ENCODE data around the gene WWOX. TPM values are rescaled to one million over a fixed set of nuclear protein-coding genes. Genes with fewer than 3 reads are reported as not detected.

WWOX gene
- total and polyA plus RNA-seq, 2 of the 13 experiments (the other 11 are each of a cell fraction or from before 2014, with no cell fraction given), result 9.1 to 37.4 TPM

DNA sequence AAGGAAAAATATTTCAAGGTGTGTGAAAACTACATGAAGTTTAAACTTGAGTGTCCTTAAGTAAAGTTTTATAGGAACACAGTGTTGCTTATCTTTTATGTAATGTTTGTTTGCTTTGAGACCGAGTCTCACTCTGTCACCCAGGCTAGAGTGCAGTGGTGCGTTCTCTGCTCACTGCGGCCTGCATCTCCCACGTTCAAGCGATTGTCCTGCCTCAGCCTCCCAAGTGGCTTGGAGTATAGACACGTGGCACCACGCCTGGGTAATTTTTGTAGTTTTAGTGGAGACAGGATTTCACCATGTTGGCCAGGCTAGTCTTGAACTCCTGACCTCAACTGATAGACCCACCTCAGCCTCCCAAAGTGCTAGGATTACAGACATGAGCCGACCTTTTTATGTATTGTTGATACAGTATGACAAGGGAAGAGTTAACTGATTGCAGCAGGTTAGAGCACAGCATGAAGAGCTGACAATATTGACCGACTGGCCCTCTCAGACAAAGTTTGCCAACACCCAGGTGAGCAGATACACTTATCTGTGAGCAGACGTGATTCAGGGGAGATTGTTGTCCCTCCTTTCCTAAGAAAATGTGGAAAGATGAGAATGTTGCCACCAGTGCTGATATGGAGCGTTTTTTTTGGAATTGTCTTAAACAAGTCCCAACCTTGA, 373.7 kb downstream of the WWOX start (continued):
- no peak for TF ChIP-seq NR2F6 (IDR thresholded peaks at IDR 0.05)
- no peak for TF ChIP-seq NR2F6 (CRISPR knock-in tag; IDR thresholded peaks at IDR 0.05)
- no peak for TF ChIP-seq MEIS2 (CRISPR knock-in tag; IDR thresholded peaks at IDR 0.05)
- TF ChIP-seq BORCS8-MEF2B (CRISPR knock-in tag; IDR thresholded peaks at IDR 0.05), result 0 out of 2 replicates have a peak, but pooled peaks have one; percentile 26
- TF ChIP-seq ZNF160 (CRISPR knock-in tag; IDR thresholded peaks at IDR 0.05), result no peak
- no peak for TF ChIP-seq RXRB (CRISPR knock-in tag; IDR thresholded peaks at IDR 0.05; ENCODE audit: borderline replicate concordance)
- TF ChIP-seq ZNF879 (CRISPR knock-in tag; IDR thresholded peaks at IDR 0.05), result no peak
- TF ChIP-seq, protein P1, sequence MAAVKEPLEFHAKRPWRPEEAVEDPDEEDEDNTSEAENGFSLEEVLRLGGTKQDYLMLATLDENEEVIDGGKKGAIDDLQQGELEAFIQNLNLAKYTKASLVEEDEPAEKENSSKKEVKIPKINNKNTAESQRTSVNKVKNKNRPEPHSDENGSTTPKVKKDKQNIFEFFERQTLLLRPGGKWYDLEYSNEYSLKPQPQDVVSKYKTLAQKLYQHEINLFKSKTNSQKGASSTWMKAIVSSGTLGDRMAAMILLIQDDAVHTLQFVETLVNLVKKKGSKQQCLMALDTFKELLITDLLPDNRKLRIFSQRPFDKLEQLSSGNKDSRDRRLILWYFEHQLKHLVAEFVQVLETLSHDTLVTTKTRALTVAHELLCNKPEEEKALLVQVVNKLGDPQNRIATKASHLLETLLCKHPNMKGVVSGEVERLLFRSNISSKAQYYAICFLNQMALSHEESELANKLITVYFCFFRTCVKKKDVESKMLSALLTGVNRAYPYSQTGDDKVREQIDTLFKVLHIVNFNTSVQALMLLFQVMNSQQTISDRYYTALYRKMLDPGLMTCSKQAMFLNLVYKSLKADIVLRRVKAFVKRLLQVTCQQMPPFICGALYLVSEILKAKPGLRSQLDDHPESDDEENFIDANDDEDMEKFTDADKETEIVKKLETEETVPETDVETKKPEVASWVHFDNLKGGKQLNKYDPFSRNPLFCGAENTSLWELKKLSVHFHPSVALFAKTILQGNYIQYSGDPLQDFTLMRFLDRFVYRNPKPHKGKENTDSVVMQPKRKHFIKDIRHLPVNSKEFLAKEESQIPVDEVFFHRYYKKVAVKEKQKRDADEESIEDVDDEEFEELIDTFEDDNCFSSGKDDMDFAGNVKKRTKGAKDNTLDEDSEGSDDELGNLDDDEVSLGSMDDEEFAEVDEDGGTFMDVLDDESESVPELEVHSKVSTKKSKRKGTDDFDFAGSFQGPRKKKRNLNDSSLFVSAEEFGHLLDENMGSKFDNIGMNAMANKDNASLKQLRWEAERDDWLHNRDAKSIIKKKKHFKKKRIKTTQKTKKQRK (IDR thresholded peaks at IDR 0.05; ENCODE audit: low read length), result no peak
- TF ChIP-seq ZBTB7A (CRISPR knock-in tag; IDR thresholded peaks at IDR 0.05), result no peak
- TF ChIP-seq FOXK1 (CRISPR knock-in tag; IDR thresholded peaks at IDR 0.05; ENCODE audit: borderline replicate concordance, low read depth), result no peak
- TF ChIP-seq NONO (IDR thresholded peaks at IDR 0.05), result no peak
- no peak for TF ChIP-seq NONO (CRISPR knock-in tag; conservative IDR thresholded peaks at IDR 0.05)
- no peak for TF ChIP-seq ZNF138 (CRISPR knock-in tag; IDR thresholded peaks at IDR 0.05; ENCODE audit: low read depth)
- TF ChIP-seq, protein P2, sequence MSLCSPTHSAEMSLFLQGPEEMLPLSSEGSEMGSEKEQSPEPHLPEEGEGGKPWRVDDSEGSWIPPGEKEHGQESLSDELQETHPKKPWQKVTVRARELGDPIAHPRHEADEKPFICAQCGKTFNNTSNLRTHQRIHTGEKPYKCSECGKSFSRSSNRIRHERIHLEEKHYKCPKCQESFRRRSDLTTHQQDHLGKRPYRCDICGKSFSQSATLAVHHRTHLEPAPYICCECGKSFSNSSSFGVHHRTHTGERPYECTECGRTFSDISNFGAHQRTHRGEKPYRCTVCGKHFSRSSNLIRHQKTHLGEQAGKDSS (CRISPR knock-in tag; IDR thresholded peaks at IDR 0.05; ENCODE audit: borderline replicate concordance, low read depth), result no peak
- TF ChIP-seq RFX5 (IDR thresholded peaks at IDR 0.05; ENCODE audit: low read depth, low read length), result no peak
- no peak for TF ChIP-seq ARNTL (CRISPR knock-in tag; IDR thresholded peaks at IDR 0.05)
- TF ChIP-seq ZNF354B (CRISPR knock-in tag; IDR thresholded peaks at IDR 0.05), result no peak
- no peak for TF ChIP-seq SAFB2 (CRISPR knock-in tag; IDR thresholded peaks at IDR 0.05; ENCODE audit: borderline replicate concordance, low read depth)
- TF ChIP-seq HOXA3 (CRISPR knock-in tag; IDR thresholded peaks at IDR 0.05), result 0 out of 2 replicates have a peak, but pooled peaks have one; percentile 22
- TF ChIP-seq ZFP36L2 (CRISPR knock-in tag; IDR thresholded peaks at IDR 0.05), result no peak
- no peak for TF ChIP-seq ZNF790 (CRISPR knock-in tag; IDR thresholded peaks at IDR 0.05; ENCODE audit: borderline replicate concordance)
- TF ChIP-seq PHF5A (CRISPR knock-in tag; IDR thresholded peaks at IDR 0.05; ENCODE audit: low read depth, unreplicated experiment), result no peak
- TF ChIP-seq TCF7 (IDR thresholded peaks at IDR 0.05; ENCODE audit: low read depth), result 0 out of 2 replicates have a peak, but pooled peaks have one; percentile 8
- TF ChIP-seq, protein P3, sequence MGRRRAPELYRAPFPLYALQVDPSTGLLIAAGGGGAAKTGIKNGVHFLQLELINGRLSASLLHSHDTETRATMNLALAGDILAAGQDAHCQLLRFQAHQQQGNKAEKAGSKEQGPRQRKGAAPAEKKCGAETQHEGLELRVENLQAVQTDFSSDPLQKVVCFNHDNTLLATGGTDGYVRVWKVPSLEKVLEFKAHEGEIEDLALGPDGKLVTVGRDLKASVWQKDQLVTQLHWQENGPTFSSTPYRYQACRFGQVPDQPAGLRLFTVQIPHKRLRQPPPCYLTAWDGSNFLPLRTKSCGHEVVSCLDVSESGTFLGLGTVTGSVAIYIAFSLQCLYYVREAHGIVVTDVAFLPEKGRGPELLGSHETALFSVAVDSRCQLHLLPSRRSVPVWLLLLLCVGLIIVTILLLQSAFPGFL (CRISPR knock-in tag; IDR thresholded peaks at IDR 0.05), result no peak
- TF ChIP-seq ZNF549 (CRISPR knock-in tag; IDR thresholded peaks at IDR 0.05), result no peak
- no peak for TF ChIP-seq ZNF441 (CRISPR knock-in tag; IDR thresholded peaks at IDR 0.05; ENCODE audit: borderline replicate concordance)
- TF ChIP-seq PLRG1 (conservative IDR thresholded peaks at IDR 0.05), result no peak
